H9 (cell line): ENCODE data around the gene PLXNA2. TPM values are rescaled to one million over a fixed set of nuclear protein-coding genes. Genes with fewer than 3 reads are reported as not detected.

ENCODE experiments used
- DNase-seq: peaks from one replicate; pipeline ENCODE4 v3.0.0-alpha.2; 2017
- H2AFZ ChIP-seq: one replicate; pipeline ENCODE4 v1.6.1; 2013; ENCODE audit warnings: mild to moderate bottlenecking, low read length, control low read depth, moderate library complexity
- H2AK5ac ChIP-seq: 2 replicates; pipeline ENCODE4 v1.6.1; 2013; ENCODE audit warnings: low read length, control low read depth, mixed read lengths; ENCODE audit not compliant: insufficient read length
- H2BK120ac ChIP-seq: one replicate; pipeline ENCODE4 v1.6.1; 2013; ENCODE audit warnings: low read depth, mild to moderate bottlenecking, low read length, control low read depth, inconsistent platforms; ENCODE audit not compliant: poor library complexity, severe bottlenecking
- H2BK12ac ChIP-seq: 2 replicates; pipeline ENCODE4 v1.6.1; 2013; ENCODE audit warnings: low read length, control low read depth, mixed read lengths, low read depth; ENCODE audit not compliant: insufficient read length
- H2BK15ac ChIP-seq: 2 replicates; pipeline ENCODE4 v1.6.1; 2013; ENCODE audit warnings: low read depth, low read length, control low read depth
- H2BK20ac ChIP-seq: one replicate; pipeline ENCODE4 v1.6.1; 2013; ENCODE audit warnings: low read depth, mild to moderate bottlenecking, low read length, control low read depth, inconsistent platforms; ENCODE audit not compliant: poor library complexity, severe bottlenecking
- H2BK5ac ChIP-seq: 2 replicates; pipeline ENCODE4 v1.6.1; 2013; ENCODE audit warnings: low read length, control low read depth, mixed read lengths; ENCODE audit not compliant: insufficient read length
- H3K14ac ChIP-seq: 2 replicates; pipeline ENCODE4 v1.6.1; 2013; ENCODE audit warnings: low read length, control low read depth; ENCODE audit not compliant: insufficient read depth
- H3K18ac ChIP-seq: 2 replicates; pipeline ENCODE4 v1.6.1; 2013; ENCODE audit warnings: low read depth, mild to moderate bottlenecking, mixed read lengths, low read length, control low read depth; ENCODE audit not compliant: insufficient read length
- H3K23ac ChIP-seq: 2 replicates; pipeline ENCODE4 v1.6.1; 2013; ENCODE audit warnings: low read length, control low read depth, mixed read lengths, low read depth; ENCODE audit not compliant: insufficient read length
- H3K23me2 ChIP-seq: 2 replicates; pipeline ENCODE4 v1.6.1; 2013; ENCODE audit warnings: low read depth, mild to moderate bottlenecking, mixed read lengths, low read length, control low read depth; ENCODE audit not compliant: insufficient read length, poor library complexity, severe bottlenecking
- H3K27ac ChIP-seq: 2 replicates; pipeline ENCODE4 v1.5.1; 2013; ENCODE audit warnings: low read length, control low read depth, mixed read lengths, low read depth; ENCODE audit not compliant: insufficient read length
- H3K27me3 ChIP-seq: 2 replicates; pipeline ENCODE4 v1.6.1; 2013; ENCODE audit warnings: low read length, control low read depth, inconsistent platforms; ENCODE audit not compliant: insufficient read depth
- H3K4ac ChIP-seq: 2 replicates; pipeline ENCODE4 v1.6.1; 2013; ENCODE audit warnings: low read depth, mild to moderate bottlenecking, control low read depth, inconsistent platforms, low read length, moderate library complexity
- H3K4me1 ChIP-seq: 2 replicates; pipeline ENCODE4 v1.6.1; 2013; ENCODE audit warnings: low read length, control low read depth, inconsistent platforms; ENCODE audit not compliant: insufficient read depth
- H3K4me2 ChIP-seq: 2 replicates; pipeline ENCODE4 v1.6.1; 2013; ENCODE audit warnings: low read length, control low read depth, mixed read lengths; ENCODE audit not compliant: insufficient read length, insufficient read depth
- H3K56ac ChIP-seq: 2 replicates; pipeline ENCODE4 v1.6.1; 2013; ENCODE audit warnings: low read depth, mild to moderate bottlenecking, mixed read lengths, low read length, control low read depth; ENCODE audit not compliant: insufficient read length
- H3K79me1 ChIP-seq: 2 replicates; pipeline ENCODE4 v1.6.1; 2013; ENCODE audit warnings: low read depth, mild to moderate bottlenecking, moderate library complexity, low read length, control low read depth, inconsistent platforms; ENCODE audit not compliant: insufficient read depth, poor library complexity, severe bottlenecking
- H3K79me2 ChIP-seq: 2 replicates; pipeline ENCODE4 v1.6.1; 2013; ENCODE audit warnings: low read length, control low read depth, inconsistent platforms; ENCODE audit not compliant: insufficient read depth
- H3K9ac ChIP-seq: 2 replicates; pipeline ENCODE4 v1.6.1; 2013; ENCODE audit warnings: low read length, control low read depth, mixed read lengths; ENCODE audit not compliant: insufficient read length; ENCODE audit errors: extremely low read depth
- H3K9me3 ChIP-seq: one replicate; pipeline ENCODE4 v1.6.1; 2013; ENCODE audit warnings: low read depth, low read length, inconsistent platforms; ENCODE audit not compliant: control insufficient read depth
- H3T11ph ChIP-seq: one replicate; pipeline ENCODE4 v1.6.1; 2013; ENCODE audit warnings: mild to moderate bottlenecking, low read length, control low read depth, inconsistent platforms
- H4K20me1 ChIP-seq: one replicate; pipeline ENCODE4 v1.6.1; 2013; ENCODE audit not compliant: control insufficient read depth, insufficient read length, insufficient read depth
- H4K5ac ChIP-seq: 2 replicates; pipeline ENCODE4 v1.6.1; 2013; ENCODE audit warnings: low read depth, mild to moderate bottlenecking, mixed read lengths, low read length, control low read depth; ENCODE audit not compliant: insufficient read length
- H4K8ac ChIP-seq: replicated peaks from 2 replicates; pipeline ENCODE4 v1.6.1; 2013; ENCODE audit warnings: low read length, control low read depth, mixed read lengths, low read depth; ENCODE audit not compliant: insufficient read length
- H4K91ac ChIP-seq: 2 replicates; pipeline ENCODE4 v1.6.1; 2013; ENCODE audit warnings: low read depth, mild to moderate bottlenecking, moderate library complexity, mixed read lengths, low read length, control low read depth; ENCODE audit not compliant: insufficient read length
- H3K27ac Mint-ChIP-seq, 3 experiments: 2 replicates in 2 of 3; 3 replicates in 1 of 3; pipeline ENCODE4 v1.8.0; 2020 to 2021; ENCODE audit warnings: mixed read lengths in 3 of 3, mild to moderate bottlenecking in 1 of 3, moderate library complexity in 1 of 3
- H3K27me3 Mint-ChIP-seq: 2 replicates; pipeline ENCODE4 v1.8.0; 2021; ENCODE audit warnings: low read depth, mild to moderate bottlenecking, moderate library complexity, mixed read lengths
- H3K36me3 Mint-ChIP-seq, 3 experiments: 2 replicates in 2 of 3; 3 replicates in 1 of 3; pipeline ENCODE4 v1.8.0; 2020 to 2021; ENCODE audit warnings: low read depth in 3 of 3, mixed read lengths in 3 of 3; ENCODE audit not compliant: insufficient read depth in 1 of 3
- H3K4me1 Mint-ChIP-seq, 2 experiments: 2 replicates each; pipeline ENCODE4 v1.8.0; 2020; ENCODE audit warnings: mixed read lengths in 2 of 2
- H3K4me3 Mint-ChIP-seq, 2 experiments: 2 replicates in 1 of 2; 3 replicates in 1 of 2; pipeline ENCODE4 v1.8.0; 2020 to 2021; ENCODE audit warnings: mild to moderate bottlenecking in 2 of 2, mixed read lengths in 2 of 2, moderate library complexity in 1 of 2
- H3K9me3 Mint-ChIP-seq, 2 experiments: 2 replicates in 1 of 2; 3 replicates in 1 of 2; pipeline ENCODE4 v1.8.0; 2020; ENCODE audit warnings: mild to moderate bottlenecking in 2 of 2, mixed read lengths in 2 of 2, moderate library complexity in 1 of 2
- WGBS: extraction: QIAGEN DNeasy Blood & Tissue Kit; methylation state at CpG from one replicate; pipeline ENCODE4 v1.1.7; 2013; ENCODE audit warnings: missing lambda C conversion rate, low lambda C conversion rate, mixed read lengths; ENCODE audit not compliant: insufficient read length; ENCODE audit errors: extremely low coverage; 5-methylcytosine and 5-hydroxymethylcytosine counted together
- total RNA-seq: library from RNA; stranded (reverse); gene quantifications from 2 replicates; pipeline ENCODE4 v1.2.1, GENCODE V29; 2021
- TF ChIP-seq, protein P1 (sequence below): fragments of 200-600 bp; sonication (generic); conservative IDR thresholded peaks from 3 replicates; pipeline ENCODE4 v1.8.0; 2021; ENCODE audit warnings: antibody characterized with exemption, mild to moderate bottlenecking

PLXNA2 gene
- total RNA-seq, 1 experiment from 2014 or later: 0.57 TPM

DNA sequence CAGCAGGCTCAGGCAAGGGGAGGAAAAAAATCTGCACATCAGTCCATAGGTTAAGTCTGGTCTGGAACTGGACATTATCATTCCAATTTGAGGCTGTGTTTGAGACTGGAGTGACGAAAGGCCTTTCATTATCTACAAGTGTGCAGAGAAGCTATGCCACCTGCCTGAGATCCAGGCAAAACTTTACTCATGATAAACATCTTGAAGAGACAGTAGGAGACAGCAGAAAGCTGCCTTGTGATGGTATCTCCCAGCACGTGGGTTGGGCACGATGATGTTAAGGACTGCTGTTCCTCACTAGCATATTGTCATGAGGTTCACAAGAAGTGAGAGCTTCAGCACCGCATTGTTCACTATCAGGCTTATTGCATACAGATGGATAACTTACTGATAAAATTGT is 126.4 kb downstream of the PLXNA2 start:
- Histone ChIP-seq H4K20me1 (no peaks in the 10 kb centered on the region), H3K14ac (no peak overlapping the region), H2BK15ac (no peak overlapping the region), H2BK12ac (no peak overlapping the region), H3K4me1 (peaks cover 5% of the 10 kb centered on the region; the same call in 1 of the 2 replicates), H3K4me2 (no peak overlapping the region), H4K5ac (no peak overlapping the region), H3K56ac (no peak overlapping the region), H3K79me1 (no peaks in the 10 kb centered on the region), H3K27ac (no peak overlapping the region), H2AFZ (no peak overlapping the region), H3K9ac (no peak overlapping the region), H2BK5ac (no peak overlapping the region), H3K9me3 (no peaks in the 10 kb centered on the region), H2BK120ac (no peak overlapping the region), H3K4ac (no peak overlapping the region), H3K79me2 (no peaks in the 10 kb centered on the region), H4K8ac (no peak overlapping the region), H3K23me2 (no peaks in the 10 kb centered on the region), H3K27me3 (no peaks in the 10 kb centered on the region), H2BK20ac (no peak overlapping the region), H4K91ac (no peak overlapping the region), H3T11ph (no peak overlapping the region), H3K23ac (no peak overlapping the region), H3K18ac (no peak overlapping the region), H2AK5ac (no peak overlapping the region)
- Mint-ChIP-seq H3K27me3 (no peaks in the 10 kb centered on the region; the same call in 1 of the 2 replicates), H3K4me1 (peaks cover 6 to 7% of the 10 kb centered on the region in 2 experiments), H3K4me3 (no peak overlapping the region), H3K27ac (no peak overlapping the region; a peak in 1 of 7 replicates), H3K36me3 (no peaks in the 10 kb centered on the region), H3K9me3 (no peaks in the 10 kb centered on the region)
- TF ChIP-seq, protein P1, sequence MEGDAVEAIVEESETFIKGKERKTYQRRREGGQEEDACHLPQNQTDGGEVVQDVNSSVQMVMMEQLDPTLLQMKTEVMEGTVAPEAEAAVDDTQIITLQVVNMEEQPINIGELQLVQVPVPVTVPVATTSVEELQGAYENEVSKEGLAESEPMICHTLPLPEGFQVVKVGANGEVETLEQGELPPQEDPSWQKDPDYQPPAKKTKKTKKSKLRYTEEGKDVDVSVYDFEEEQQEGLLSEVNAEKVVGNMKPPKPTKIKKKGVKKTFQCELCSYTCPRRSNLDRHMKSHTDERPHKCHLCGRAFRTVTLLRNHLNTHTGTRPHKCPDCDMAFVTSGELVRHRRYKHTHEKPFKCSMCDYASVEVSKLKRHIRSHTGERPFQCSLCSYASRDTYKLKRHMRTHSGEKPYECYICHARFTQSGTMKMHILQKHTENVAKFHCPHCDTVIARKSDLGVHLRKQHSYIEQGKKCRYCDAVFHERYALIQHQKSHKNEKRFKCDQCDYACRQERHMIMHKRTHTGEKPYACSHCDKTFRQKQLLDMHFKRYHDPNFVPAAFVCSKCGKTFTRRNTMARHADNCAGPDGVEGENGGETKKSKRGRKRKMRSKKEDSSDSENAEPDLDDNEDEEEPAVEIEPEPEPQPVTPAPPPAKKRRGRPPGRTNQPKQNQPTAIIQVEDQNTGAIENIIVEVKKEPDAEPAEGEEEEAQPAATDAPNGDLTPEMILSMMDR: no peak
- WGBS: no CpG with 5 or more reads among the region's 4 CpGs
- no peak for DNase-seq
